A549 treated with DMSO at 1 μM for 4 hours (cell line): Measurements from ENCODE around the gene ZNF415. TPM values are rescaled to one million over a fixed set of nuclear protein-coding genes. Genes with fewer than 3 reads are reported as not detected.

ENCODE experiments used
- total RNA-seq: library from RNA; stranded (reverse); fragments of 200-300 nt; extraction: Qiagen RNA extraction; gene quantifications from 5 replicates; pipeline ENCODE4 v1.2.3, GENCODE V29; 2022; ENCODE audit warnings: low read depth

ZNF415 gene
- not detected in 5 replicates for total RNA-seq

DNA sequence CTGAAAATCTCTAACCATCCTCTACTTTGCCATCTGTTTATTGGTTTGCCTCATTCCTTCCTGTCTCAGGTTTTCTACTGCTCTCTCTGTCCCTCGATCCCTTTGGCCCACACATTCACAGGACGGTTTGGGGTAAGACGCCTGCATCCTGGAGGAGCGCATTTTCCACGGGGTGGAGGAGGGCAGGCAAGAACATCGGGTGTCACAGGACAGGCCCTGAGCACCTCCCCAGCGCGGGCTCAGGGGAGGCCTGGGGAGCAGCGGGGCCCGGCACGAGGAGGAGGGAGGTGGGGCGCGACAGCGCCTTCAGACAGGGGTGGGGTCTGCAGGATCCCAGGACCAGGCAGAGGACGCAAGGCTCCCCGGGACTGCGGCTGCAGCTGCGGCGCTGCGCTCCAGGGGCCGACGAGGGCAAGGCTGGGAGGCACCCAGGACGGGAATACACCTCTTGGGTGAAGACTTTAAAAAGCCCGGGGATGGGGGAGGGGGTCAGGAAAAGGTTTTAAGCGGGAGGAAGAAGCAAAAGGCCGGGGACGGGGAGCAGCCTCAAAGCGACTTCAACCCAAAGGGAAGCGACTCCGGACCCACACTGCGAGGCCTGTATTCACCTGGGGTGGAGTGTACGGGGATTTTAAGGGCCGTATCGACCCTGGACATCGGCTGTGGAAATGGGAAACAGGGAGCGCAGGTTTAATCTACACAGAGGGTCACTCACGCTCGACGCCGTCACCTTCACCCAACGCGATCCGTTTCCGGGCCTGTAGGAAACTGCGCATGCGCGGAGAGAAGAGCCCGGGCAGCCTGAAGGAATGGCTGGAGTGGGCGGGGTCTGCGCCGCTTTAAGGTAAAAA lies at the start of gene ZNF415:
TSS of gene ZNF415 (minus strand) at position 770 of the 851 bp plus-strand sequence. CDS start 10,234 bp downstream, outside the sequence.

GRCh38 chr19:53103234-53104203 lies 29.2 kb downstream of the ZNF415 start, which contains the start of gene ZNF160:
Gene ZNF160, minus strand, starts transcription at chr19:53103422. Its CDS starts 17,146 bp downstream, at chr19:53086276.

Other genes starting within 250 kb of the ZNF415 start
- not detected in 5 replicates for gene ZNF320, start 235.3 kb downstream of the ZNF415 start, total RNA-seq
- gene ZNF888, start 209.5 kb downstream of the ZNF415 start, total RNA-seq: 0.02 TPM in 1 of 5 replicates, not detected in the others
- gene ZNF816, start 170.0 kb downstream of the ZNF415 start, total RNA-seq: 0.03 to 0.07 TPM (median 0.06 TPM) in 3 of 5 replicates, not detected in the others
- gene ERVV-1, start 119.0 kb downstream of the ZNF415 start, total RNA-seq: not detected in 5 replicates
- not detected in 5 replicates for gene ERVV-2, start 88.2 kb downstream of the ZNF415 start, total RNA-seq
- gene ZNF160, start 29.5 kb downstream of the ZNF415 start, total RNA-seq: 7.2 to 10.6 TPM (median 8.1 TPM) in 5 replicates
- not detected in 5 replicates for gene ZNF347, start 26.1 kb upstream of the ZNF415 start, total RNA-seq
- gene ZNF665, start 60.4 kb upstream of the ZNF415 start, total RNA-seq: not detected in 5 replicates
- gene ZNF677, start 122.0 kb upstream of the ZNF415 start, total RNA-seq: not detected in 5 replicates
- not detected in 5 replicates for gene VN1R2, start 125.4 kb upstream of the ZNF415 start, total RNA-seq
- gene VN1R4, start 134.8 kb upstream of the ZNF415 start, total RNA-seq: not detected in 5 replicates
- gene ZNF845, start 200.8 kb upstream of the ZNF415 start, total RNA-seq: 3.5 to 4.6 TPM (median 4.2 TPM) in 5 replicates
- gene ZNF525, start 232.8 kb upstream of the ZNF415 start, total RNA-seq: 0.19 to 0.45 TPM (median 0.29 TPM) in 5 replicates